ENCODE measurements around the gene ARHGAP45. TPM values are rescaled to one million over a fixed set of nuclear protein-coding genes. Genes with fewer than 3 reads are reported as not detected.
A peak's percentile ranks its signal among the peaks of the same experiment; 100 is the strongest.

ARHGAP45 gene
- total RNA-seq, 2 experiments from 2014 or later = 419 to 437 TPM

DNA sequence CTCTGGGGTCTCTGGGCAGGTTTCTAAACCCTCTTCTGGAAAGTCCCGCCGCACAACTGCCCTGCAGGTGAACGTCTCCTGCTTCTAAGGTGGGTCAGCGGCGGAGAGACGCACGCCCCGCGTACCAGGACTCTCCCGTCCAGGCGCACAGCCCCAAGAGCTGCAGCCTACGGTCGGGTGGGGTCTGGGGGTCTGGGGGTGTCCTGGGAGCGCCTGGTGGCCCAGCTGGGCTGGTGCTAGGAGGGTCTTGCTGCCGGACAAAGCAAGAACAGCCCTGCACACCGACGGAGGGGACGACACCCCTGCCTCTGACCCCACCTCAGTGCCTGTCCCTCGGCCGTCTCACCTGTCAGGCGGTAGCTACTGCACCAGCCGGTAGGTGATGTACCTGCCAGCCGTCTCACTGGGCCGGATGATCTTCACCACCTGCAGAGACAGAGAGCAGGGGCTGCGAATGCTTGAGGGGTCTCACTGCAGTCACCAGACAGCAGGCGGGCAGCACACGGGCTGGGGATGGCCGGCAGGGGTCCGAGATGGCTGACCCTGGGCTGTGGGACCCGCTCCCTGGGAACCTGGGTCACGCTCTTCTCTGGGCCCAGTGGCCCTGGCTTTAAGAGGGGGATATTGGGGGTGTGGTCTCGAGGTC is 22.3 kb downstream of the ARHGAP45 start:
- DNase-seq = no peak
- Mint-ChIP-seq H3K4me1 (peaks cover 52% of the 10 kb centered on the region), H3K27ac (peak overlapping the region; percentile 10), H3K27me3 (no peaks in the 10 kb centered on the region), H3K4me3 (no peak overlapping the region), H3K36me3 (ENCODE audit: low read depth) (peaks cover 47% of the 10 kb centered on the region), H3K9me3 (no peaks in the 10 kb centered on the region)
- POLR2A ChIA-PET = interaction anchor here (0.7 to 17.5 kb wide), 11 partner anchors 13 to 180 kb away, joined by 3 to 334 read pairs (median 11); partner anchors contain the start of genes ABCA7, ARHGAP45, CIRBP and CNN2
- CTCF ChIA-PET = interaction anchor here (1.4 to 1.8 kb wide), 2 partner anchors 14 to 22 kb away, joined by 3 to 4 read pairs; partner anchors contain the start of gene ARHGAP45

DNA sequence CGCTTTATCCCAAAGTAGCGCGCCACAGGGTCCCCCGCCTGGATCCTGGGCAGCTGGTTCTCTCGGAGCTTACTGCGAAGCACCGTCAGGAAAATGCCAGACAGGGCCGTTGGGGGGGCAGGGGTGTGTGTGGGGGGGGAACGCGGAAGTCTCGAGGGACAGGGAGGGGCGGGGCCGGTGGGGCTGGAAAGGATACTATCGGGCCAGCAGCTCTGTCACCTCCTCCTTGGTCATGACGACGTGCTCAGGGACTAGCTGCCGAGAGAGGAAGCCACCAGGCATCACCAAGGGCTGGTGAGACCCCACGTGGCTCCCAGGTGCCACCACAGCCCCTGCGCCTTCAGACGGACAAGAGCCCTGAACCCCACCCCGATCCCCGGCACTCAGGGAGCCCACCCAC is 22.9 kb downstream of the ARHGAP45 start:
- H3K9me3 Mint-ChIP-seq = no peaks in the 10 kb centered on the region
- CTCF ChIA-PET = interaction anchor here (0.7 to 2.0 kb wide), 5 partner anchors 15 to 159 kb away, joined by 3 to 6 read pairs (median 3); partner anchors contain the start of gene ARHGAP45
- POLR2A ChIA-PET = interaction anchor here (1.0 to 17.5 kb wide), 10 partner anchors 14 to 179 kb away, joined by 3 to 334 read pairs (median 8); partner anchors contain the start of genes ARHGAP45, CIRBP and GPX4
- peaks cover 41% of the 10 kb centered on the region for H3K36me3 Mint-ChIP-seq (ENCODE audit: low read depth)
- H3K4me1 Mint-ChIP-seq = peaks cover 53% of the 10 kb centered on the region
- no peak overlapping the region for H3K4me3 Mint-ChIP-seq
- no peaks in the 10 kb centered on the region for H3K27me3 Mint-ChIP-seq
- DNase-seq = no peak
- H3K27ac Mint-ChIP-seq = no peak overlapping the region

DNA sequence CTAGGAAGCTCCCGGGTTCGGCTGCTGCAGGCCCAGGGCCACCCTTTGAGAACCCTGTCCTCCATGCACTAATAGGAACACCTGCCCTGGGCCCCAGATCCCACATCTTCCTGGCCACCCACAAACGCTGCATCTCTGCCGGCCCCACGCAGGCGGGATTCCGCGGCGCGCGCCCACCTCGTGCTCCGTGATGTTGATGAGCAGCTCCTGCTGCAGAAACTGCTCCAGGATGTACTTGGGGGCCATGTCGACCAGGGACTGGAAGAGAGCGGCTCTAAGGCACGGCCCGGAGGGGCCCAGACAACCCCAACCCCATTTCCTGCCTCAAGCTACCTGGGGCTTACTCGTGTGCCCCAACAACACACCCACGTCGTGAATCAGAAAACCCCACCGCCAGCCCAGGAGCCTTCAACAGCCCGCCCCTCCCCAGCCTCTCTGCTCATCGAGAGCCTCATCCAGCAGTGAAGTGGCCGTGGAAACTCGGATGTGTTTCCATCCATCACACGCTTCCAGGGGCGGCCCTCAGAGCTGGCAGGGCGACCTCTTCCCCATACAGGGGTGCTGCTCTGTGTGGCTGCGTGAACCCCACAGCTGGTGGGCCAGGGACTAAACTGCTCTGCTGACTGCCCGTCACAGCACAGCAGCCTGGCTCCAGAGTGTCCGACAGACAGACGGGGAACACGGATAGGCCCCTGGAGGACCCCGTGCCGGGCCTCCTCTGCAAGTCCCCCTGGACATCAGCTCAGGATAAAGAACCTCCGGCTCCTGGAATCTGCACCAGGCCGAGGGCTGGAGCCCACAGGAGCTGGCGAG is 24.0 kb downstream of the ARHGAP45 start:
- no peaks in the 10 kb centered on the region for H3K9me3 Mint-ChIP-seq
- no peaks in the 10 kb centered on the region for H3K27me3 Mint-ChIP-seq
- H3K4me1 Mint-ChIP-seq = peaks cover 53% of the 10 kb centered on the region
- ChIA-PET POLR2A (interaction anchor here (0.7 to 17.5 kb wide), 8 partner anchors 14 to 183 kb away, joined by 3 to 334 read pairs (median 4); partner anchors contain the start of genes ARHGAP45, CIRBP, GPX4 and RNU6-2), CTCF (interaction anchor here (1.2 to 2.0 kb wide), 2 partner anchors 24 to 26 kb away, joined by 3 to 6 read pairs; partner anchors contain the start of gene ARHGAP45)
- peak overlapping the region; percentile 26 for H3K27ac Mint-ChIP-seq
- DNase-seq = no peak
- peaks cover 36% of the 10 kb centered on the region for H3K36me3 Mint-ChIP-seq (ENCODE audit: low read depth)
- no peak overlapping the region for H3K4me3 Mint-ChIP-seq

DNA sequence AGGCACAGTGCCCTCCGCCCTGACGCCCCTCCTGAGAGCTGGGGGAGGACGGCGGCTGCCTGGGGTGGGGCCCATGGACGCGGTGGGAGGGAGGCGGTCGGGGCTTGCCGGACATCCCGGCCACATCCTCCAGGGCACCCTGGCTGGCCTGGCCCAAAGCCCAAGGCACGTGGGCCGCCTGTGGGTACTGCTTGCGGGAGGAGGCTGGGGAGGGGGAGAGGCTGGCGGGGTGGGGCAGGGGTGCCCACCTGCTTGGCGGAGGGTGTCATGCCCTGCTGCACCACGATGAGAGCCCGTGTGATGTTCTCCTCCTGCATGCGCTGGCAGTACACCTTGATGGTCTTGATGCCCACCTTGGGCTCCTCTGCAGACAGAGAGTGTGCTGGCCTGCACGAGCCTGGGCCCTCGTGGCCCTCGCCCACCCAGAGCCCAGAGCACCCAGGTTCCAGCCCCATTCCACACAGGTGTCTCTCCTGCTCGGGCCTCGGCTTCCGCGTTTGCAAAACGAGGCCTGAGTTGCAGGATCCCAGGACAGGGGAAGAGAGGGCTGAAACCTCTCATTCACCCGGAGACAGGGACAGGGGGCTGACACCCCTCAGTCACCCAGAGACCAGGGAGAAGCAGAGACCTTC is 24.7 kb downstream of the ARHGAP45 start:
- H3K27me3 Mint-ChIP-seq = no peaks in the 10 kb centered on the region
- no peaks in the 10 kb centered on the region for H3K9me3 Mint-ChIP-seq
- ChIA-PET POLR2A (interaction anchor here (8.8 to 17.5 kb wide), 4 partner anchors 11 to 25 kb away, joined by 104 to 334 read pairs (median 148); partner anchors contain the start of genes ARHGAP45 and GPX4), CTCF (interaction anchor here (2.0 kb wide), 1 partner anchor 27 kb away, joined by 6 read pairs; no protein-coding TSS in a partner anchor)
- peaks cover 55% of the 10 kb centered on the region for H3K4me1 Mint-ChIP-seq
- DNase-seq = no peak
- H3K4me3 Mint-ChIP-seq = no peak overlapping the region
- H3K27ac Mint-ChIP-seq = no peak overlapping the region
- peaks cover 31% of the 10 kb centered on the region for H3K36me3 Mint-ChIP-seq (ENCODE audit: low read depth)

- H3K27ac Mint-ChIP-seq = no peak overlapping the region
- no peak for DNase-seq
- no peaks in the 10 kb centered on the region for H3K27me3 Mint-ChIP-seq
- H3K9me3 Mint-ChIP-seq = no peaks in the 10 kb centered on the region
- H3K4me3 Mint-ChIP-seq = peak overlapping the region; percentile 90
- ChIA-PET POLR2A (interaction anchor here (0.8 to 8.8 kb wide), 4 partner anchors 13 to 71 kb away, joined by 3 to 109 read pairs (median 6); partner anchors contain the start of gene ABCA7), CTCF (interaction anchor here (1.5 kb wide), 1 partner anchor 29 kb away, joined by 6 read pairs; no protein-coding TSS in a partner anchor)
- H3K4me1 Mint-ChIP-seq = peaks cover 51% of the 10 kb centered on the region
- peaks cover 26% of the 10 kb centered on the region for H3K36me3 Mint-ChIP-seq (ENCODE audit: low read depth)
These were observed 26.4 kb downstream of the ARHGAP45 start for GRCh38 chr19:1093330-1093729.

- ChIA-PET CTCF (interaction anchor here (0.6 to 1.5 kb wide), 3 partner anchors 19 to 33 kb away, joined by 3 to 6 read pairs (median 3); no protein-coding TSS in a partner anchor), POLR2A (interaction anchor here (0.8 to 8.8 kb wide), 7 partner anchors 13 to 80 kb away, joined by 3 to 109 read pairs (median 4); partner anchors contain the start of genes ABCA7, ARHGAP45 and SBNO2)
- H3K27me3 Mint-ChIP-seq = no peaks in the 10 kb centered on the region
- no peak for DNase-seq
- peaks cover 31% of the 10 kb centered on the region for H3K36me3 Mint-ChIP-seq (ENCODE audit: low read depth)
- H3K27ac Mint-ChIP-seq = peak overlapping the region; percentile 64
- H3K4me1 Mint-ChIP-seq = peaks cover 52% of the 10 kb centered on the region
- H3K9me3 Mint-ChIP-seq = peaks cover 4% of the 10 kb centered on the region
- H3K4me3 Mint-ChIP-seq = peak overlapping the region; percentile 90
These were observed 27.0 kb downstream of the ARHGAP45 start for GRCh38 chr19:1093811-1094553.

GRCh38 chr19:1094655-1094977 is 27.6 kb downstream of the ARHGAP45 start:
- Mint-ChIP-seq H3K9me3 (peaks cover 8% of the 10 kb centered on the region), H3K27ac (peak overlapping the region; percentile 64), H3K36me3 (ENCODE audit: low read depth) (peaks cover 35% of the 10 kb centered on the region), H3K4me3 (peak overlapping the region; percentile 90), H3K4me1 (peaks cover 56% of the 10 kb centered on the region), H3K27me3 (no peaks in the 10 kb centered on the region)
- ChIA-PET CTCF (interaction anchor here (0.6 to 1.5 kb wide), 3 partner anchors 20 to 33 kb away, joined by 3 to 6 read pairs (median 3); no protein-coding TSS in a partner anchor), POLR2A (interaction anchor here (1.0 to 8.8 kb wide), 6 partner anchors 14 to 79 kb away, joined by 3 to 109 read pairs (median 4); partner anchors contain the start of genes ARHGAP45 and SBNO2)
- no peak for DNase-seq

- Mint-ChIP-seq H3K4me3 (peak within 1 kb of the TSS; percentile 90), H3K4me1 (peaks cover 62% of the 10 kb centered on the region), H3K36me3 (ENCODE audit: low read depth) (peaks cover 40% of the 10 kb centered on the region), H3K27me3 (no peaks in the 10 kb centered on the region), H3K9me3 (peaks cover 12% of the 10 kb centered on the region), H3K27ac (peak within 1 kb of the TSS; percentile 92)
- ChIA-PET CTCF (interaction anchor here (1.0 to 1.5 kb wide), 2 partner anchors 18 to 30 kb away, joined by 3 to 6 read pairs; no protein-coding TSS in a partner anchor), POLR2A (interaction anchor here (1.0 to 8.8 kb wide), 7 partner anchors 11 to 98 kb away, joined by 3 to 109 read pairs (median 4); partner anchors contain the start of gene ARHGAP45)
- peak; percentile 98 for DNase-seq
These were observed 28.2 kb downstream of the ARHGAP45 start, which contains the start of gene POLR2E for GRCh38 chr19:1094978-1095701. Gene POLR2E (minus strand): TSS chr19:1095375. CDS start chr19:1095315, 60 bp downstream.

DNA sequence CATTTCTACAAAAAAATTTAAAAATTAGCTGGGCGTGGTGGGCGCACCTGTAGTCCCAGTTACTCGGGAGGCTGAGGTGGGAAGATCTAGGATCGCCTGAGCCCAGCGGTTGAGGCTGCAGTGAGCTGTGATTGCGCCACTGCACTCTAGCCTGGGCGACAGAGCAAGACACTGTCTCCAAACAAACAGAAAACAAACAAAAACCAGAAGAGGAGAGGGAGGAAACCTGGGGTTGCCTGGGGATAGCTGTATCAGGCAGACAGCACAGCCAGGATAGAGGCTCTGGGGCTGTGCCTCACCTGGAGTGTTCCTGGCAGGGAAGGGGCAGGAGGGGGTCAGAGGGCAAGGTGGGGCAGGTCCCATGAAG is 30.8 kb downstream of the ARHGAP45 start:
- no peaks in the 10 kb centered on the region for H3K27me3 Mint-ChIP-seq
- ChIA-PET CTCF (interaction anchor here (1.2 kb wide), 1 partner anchor 16 kb away, joined by 5 read pairs; no protein-coding TSS in a partner anchor), POLR2A (interaction anchor here (1.1 to 8.8 kb wide), 4 partner anchors 17 to 172 kb away, joined by 3 to 109 read pairs (median 4); partner anchors contain the start of genes ARHGAP45 and CIRBP)
- H3K4me3 Mint-ChIP-seq = no peak overlapping the region
- DNase-seq = no peak
- peaks cover 12% of the 10 kb centered on the region for H3K9me3 Mint-ChIP-seq
- H3K36me3 Mint-ChIP-seq (ENCODE audit: low read depth) = peaks cover 29% of the 10 kb centered on the region
- no peak overlapping the region for H3K27ac Mint-ChIP-seq
- peaks cover 73% of the 10 kb centered on the region for H3K4me1 Mint-ChIP-seq

- DNase-seq = no peak
- Mint-ChIP-seq H3K4me1 (peaks cover 73% of the 10 kb centered on the region), H3K27me3 (no peaks in the 10 kb centered on the region), H3K4me3 (no peak overlapping the region), H3K36me3 (ENCODE audit: low read depth) (peaks cover 23% of the 10 kb centered on the region), H3K9me3 (peaks cover 12% of the 10 kb centered on the region), H3K27ac (peak overlapping the region; percentile 57)
- ChIA-PET POLR2A (interaction anchor here (1.1 to 8.8 kb wide), 4 partner anchors 18 to 171 kb away, joined by 3 to 109 read pairs (median 4); partner anchors contain the start of genes ARHGAP45 and CIRBP), CTCF (interaction anchor here (1.2 kb wide), 1 partner anchor 15 kb away, joined by 5 read pairs; no protein-coding TSS in a partner anchor)
These were observed 31.4 kb downstream of the ARHGAP45 start for GRCh38 chr19:1098177-1099051.

Data from activated CD4-positive, alpha-beta memory T cell treated with anti-CD3 and anti-CD28 coated beads, Interleukin-2, amount 10 ng/mL, durations not matched to agents 7 days and 5 days (primary cell).